K562 (cell line): ENCODE measurements around the gene TTC9B. TPM values are rescaled to one million over a fixed set of nuclear protein-coding genes. Genes with fewer than 3 reads are reported as not detected.

ENCODE experiments used
- ATAC-seq: fragments of 200-7000 bp; cut with Tn5 transposase; 3 replicates; pipeline ENCODE4 v1.9.1; 2020; ENCODE audit warnings: moderate library complexity
- BruUV-seq: library from RNA; stranded (reverse); fragments of 400-500 nt; replicated peaks from 2 replicates; lab custom pipeline; 2021; lab: Mats Ljungman, UMichigan
- CTCF ChIA-PET: fragments of 300-600 bp; formaldehyde crosslinking; extraction: SDS; loops from one replicate; lab custom pipeline; 2021; ENCODE audit warnings: low intra/inter-chr PET ratio; lab: Yijun Ruan, JAX
- POLR2A ChIA-PET: fragments of 300-600, 350-650 bp; sonication (Branson Sonifier 250); formaldehyde crosslinking; extraction: SDS; loops from one replicate; lab custom pipeline; 2021; ENCODE audit warnings: antibody characterized with exemption, inconsistent platforms; lab: Yijun Ruan, JAX
- DNase-seq, 4 experiments: peaks; one replicate each; pipeline versions ENCODE4 v3.0.0 to v3.0.0-alpha.2; 2011 to 2018; ENCODE audit warnings: low spot score in 3 of 4, mixed read lengths in 3 of 4; ENCODE audit errors: extremely low read depth in 1 of 4
- FAIRE-seq: peaks from 2 replicates; lab custom pipeline; 2011; peaks lifted over from hg19 to GRCh38; lab: Jason Lieb, UNC
- H2AFZ ChIP-seq: 2 replicates; pipeline ENCODE4 v1.6.0; 2011; ENCODE audit warnings: low read depth, low read length, control low read depth, inconsistent platforms
- H3K27ac ChIP-seq: fragments of 200-600 bp; 3 replicates; pipeline ENCODE4 v1.8.0; 2011; ENCODE audit warnings: low read depth, mild to moderate bottlenecking, control low read depth, inconsistent platforms, low read length, moderate library complexity, mixed read lengths; ENCODE audit errors: extremely low read depth
- H3K27me3 ChIP-seq, 2 experiments: fragments of 300-600 bp in 1 of 2; 2 replicates in 1 of 2; 3 replicates in 1 of 2; pipeline versions ENCODE4 v1.6.0 to v1.8.0; 2011; ENCODE audit warnings: inconsistent platforms in 2 of 2, low read length in 2 of 2, mild to moderate bottlenecking in 1 of 2, mixed read lengths in 1 of 2, moderate library complexity in 1 of 2; ENCODE audit not compliant: control insufficient read depth in 2 of 2, insufficient read depth in 2 of 2
- H3K36me3 ChIP-seq: fragments of 300-600 bp; 3 replicates; pipeline ENCODE4 v1.8.0; 2011; ENCODE audit warnings: mild to moderate bottlenecking, low read length, inconsistent platforms; ENCODE audit not compliant: control insufficient read depth, insufficient read depth
- H3K4me1 ChIP-seq, 2 experiments: fragments of 200-600 bp in 1 of 2; replicated peaks in 1 of 2; 2 replicates in 1 of 2; 3 replicates in 1 of 2; pipeline versions ENCODE4 v1.5.1 to v1.8.0; 2011; ENCODE audit warnings: inconsistent platforms in 2 of 2, low read length in 2 of 2, mild to moderate bottlenecking in 1 of 2, mixed read lengths in 1 of 2, moderate library complexity in 1 of 2; ENCODE audit not compliant: control insufficient read depth in 2 of 2, insufficient read depth in 2 of 2
- H3K4me2 ChIP-seq: 2 replicates; pipeline ENCODE4 v1.6.1; 2011; ENCODE audit warnings: low read length, control low read depth, inconsistent platforms, mixed read lengths; ENCODE audit not compliant: insufficient read depth
- H3K4me3 ChIP-seq: fragments of 200-600 bp; sonication (generic), shearing (Covaris generic); 2 replicates; pipeline ENCODE4 v1.5.1; 2016; ENCODE audit warnings: control low read depth, inconsistent platforms
- H3K79me2 ChIP-seq: fragments of 200-600 bp; 3 replicates; pipeline ENCODE4 v1.8.0; 2011; ENCODE audit warnings: low read length, inconsistent platforms; ENCODE audit not compliant: control insufficient read depth, insufficient read depth
- H3K9ac ChIP-seq, 2 experiments: 2 replicates each; pipeline versions ENCODE4 v1.6.0 to v1.6.1; 2011; ENCODE audit warnings: low read depth in 2 of 2, low read length in 2 of 2, control low read depth in 1 of 2, inconsistent platforms in 1 of 2, mild to moderate bottlenecking in 1 of 2, mixed read lengths in 1 of 2; ENCODE audit not compliant: insufficient read depth in 1 of 2
- H3K9me1 ChIP-seq: one replicate; pipeline ENCODE4 v1.6.0; 2011; ENCODE audit warnings: inconsistent platforms, mild to moderate bottlenecking, low read length, moderate library complexity; ENCODE audit not compliant: control insufficient read depth, insufficient read depth
- H3K9me3 ChIP-seq: replicated peaks from 2 replicates; pipeline ENCODE4 v1.5.1; 2011; ENCODE audit warnings: low read depth, low read length, inconsistent platforms; ENCODE audit not compliant: control insufficient read depth, insufficient read depth
- H4K20me1 ChIP-seq: replicated peaks from 2 replicates; pipeline ENCODE4 v1.6.1; 2011; ENCODE audit warnings: low read length, inconsistent platforms, mixed read lengths; ENCODE audit not compliant: control insufficient read depth, insufficient read depth
- DIDO1 ChIP-seq: fragments of 450-650 bp; IDR thresholded peaks from 2 replicates; pipeline ENCODE4 v1.6.1; 2016; ENCODE audit warnings: low read depth, missing biosample characterization, missing genetic modification characterization
- POLR2G ChIP-seq: fragments of 200-400 bp; formaldehyde crosslinking; IDR thresholded peaks from 2 replicates; pipeline ENCODE4 v1.6.1; 2017; ENCODE audit warnings: low read depth, mild to moderate bottlenecking, antibody characterized with exemption, low read length, moderate library complexity
- WGBS: fragments of 100-300 bp; shearing (Covaris generic); methylation state at CpG from one replicate; pipeline ENCODE4 v1.1.6; 2016; ENCODE audit warnings: low coverage, mixed read lengths; ENCODE audit not compliant: insufficient coverage; ENCODE audit errors: missing lambda C conversion rate; 5-methylcytosine and 5-hydroxymethylcytosine counted together
- in situ Hi-C: fragments of 300-500 bp; cut with MboI; formaldehyde crosslinking; loops from 4 replicates; pipeline ENCODE4 v1.15.0; 2018; ENCODE audit warnings: inconsistent platforms, mixed read lengths
- intact Hi-C: fragments of 100-400 bp; cut with micrococcal nuclease; formaldehyde crosslinking; loops from 2 replicates; pipeline ENCODE4 v1.14.2; 2022
- polyA plus RNA-seq, 8 experiments: library from polyadenylated mRNA; depleted of rRNA in 4 of 8; stranded (reverse) in 5 of 8; unstranded in 3 of 8; fragments of >200 nt; fragmentation: Nextera tagmentation in 2 of 8; fragmentation: Illumina TruSeq in 1 of 8; extraction: Ambion mirVana in 2 of 8; extraction: Trizol in 1 of 8; gene quantifications; 2 replicates each; pipeline versions ENCODE4 v1.2.1 to v1.2.3, GENCODE V29; 2011 to 2014; ENCODE audit warnings: inconsistent platforms in 1 of 8, missing spikeins in 1 of 8
- total RNA-seq, 7 experiments: library from RNA; depleted of rRNA in 6 of 7; stranded (reverse); fragments of >200 nt in 6 of 7; fragmentation: Illumina TruSeq in 2 of 7; extraction: Trizol in 2 of 7; gene quantifications; 2 replicates each; pipeline versions ENCODE4 v1.2.1 to v1.2.3, GENCODE V29; 2011 to 2021; ENCODE audit warnings: low replicate concordance in 1 of 7
- TF ChIP-seq, protein P1 (sequence below): fragments of 450-650 bp; IDR thresholded peaks from 2 replicates; pipeline ENCODE4 v1.6.1; 2017; ENCODE audit warnings: mild to moderate bottlenecking, moderate library complexity

TTC9B gene
- total and polyA plus RNA-seq, 9 of the 15 experiments (the other 6 are each of a cell fraction or from before 2014, with no cell fraction given), result 0.06 to 0.14 TPM; not detected in 7

DNA sequence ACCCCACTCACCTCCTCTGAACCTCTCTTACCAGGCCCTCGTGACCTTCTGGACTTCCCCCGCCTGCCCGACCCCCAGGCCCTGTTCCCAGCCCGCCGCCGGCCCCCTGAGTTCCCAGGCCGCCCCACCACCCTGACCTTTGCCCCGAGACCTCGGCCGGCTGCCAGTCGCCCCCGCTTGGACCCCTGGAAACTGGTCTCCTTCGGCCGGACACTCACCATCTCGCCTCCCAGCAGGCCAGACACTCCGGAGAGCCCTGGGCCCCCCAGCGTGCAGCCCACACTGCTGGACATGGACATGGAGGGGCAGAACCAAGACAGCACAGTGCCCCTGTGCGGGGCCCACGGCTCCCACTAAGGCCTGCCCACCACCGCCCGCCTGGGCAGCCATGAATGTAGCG is 3.2 kb downstream of the TTC9B start:
- Histone ChIP-seq H3K4me3 (no peak overlapping the region), H3K4me1 (peaks cover 8 to 29% of the 10 kb centered on the region in 2 experiments; a peak in 4 of 5 replicates), H3K79me2 (no peaks in the 10 kb centered on the region), H3K9me1 (no peaks in the 10 kb centered on the region), H3K27ac (no peak overlapping the region), H2AFZ (no peak overlapping the region), H3K9me3 (no peaks in the 10 kb centered on the region), H3K4me2 (no peak overlapping the region), H3K36me3 (no peaks in the 10 kb centered on the region), H3K9ac (no peak overlapping the region), H4K20me1 (peaks cover 5% of the 10 kb centered on the region), H3K27me3 (peaks cover 6 to 9% of the 10 kb centered on the region in 2 experiments; a peak in 2 of 5 replicates)
- in situ Hi-C loops, result no loop called here
- 78% methylated on average over 13 of the region's 22 CpGs for WGBS
- DNase-seq (no peak), ATAC-seq (no peak), FAIRE-seq (no peak)
- BruUV-seq, result no TSS peak
- ChIA-PET CTCF (no interaction called here), POLR2A (interaction anchor here (0.6 kb wide), 1 partner anchor 944 kb away, joined by 3 read pairs; no protein-coding TSS in a partner anchor)
- TF ChIP-seq POLR2G (peak; percentile 39; the same call in 1 of the 2 replicates), DIDO1 (tag) (no peak)
- TF ChIP-seq, protein P1, sequence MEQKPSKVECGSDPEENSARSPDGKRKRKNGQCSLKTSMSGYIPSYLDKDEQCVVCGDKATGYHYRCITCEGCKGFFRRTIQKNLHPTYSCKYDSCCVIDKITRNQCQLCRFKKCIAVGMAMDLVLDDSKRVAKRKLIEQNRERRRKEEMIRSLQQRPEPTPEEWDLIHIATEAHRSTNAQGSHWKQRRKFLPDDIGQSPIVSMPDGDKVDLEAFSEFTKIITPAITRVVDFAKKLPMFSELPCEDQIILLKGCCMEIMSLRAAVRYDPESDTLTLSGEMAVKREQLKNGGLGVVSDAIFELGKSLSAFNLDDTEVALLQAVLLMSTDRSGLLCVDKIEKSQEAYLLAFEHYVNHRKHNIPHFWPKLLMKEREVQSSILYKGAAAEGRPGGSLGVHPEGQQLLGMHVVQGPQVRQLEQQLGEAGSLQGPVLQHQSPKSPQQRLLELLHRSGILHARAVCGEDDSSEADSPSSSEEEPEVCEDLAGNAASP, result no peak
- intact Hi-C loops, result no loop called here
